ENCODE measurements around the gene NEURL1B.

- TF ChIP-seq CTCF (conservative IDR thresholded peaks at IDR 0.05 in 1 of 2, IDR thresholded peaks at IDR 0.05 in 1 of 2; ENCODE audit: extremely low read depth in 1 of 2, insufficient read depth in 1 of 2, low read depth in 1 of 2, low read length in 2 of 2) (no peak), EZH2 (IDR thresholded peaks at IDR 0.05; ENCODE audit: borderline replicate concordance, low read length) (no peak)
Measured at GRCh38 chr5:172683264-172683644, 42.2 kb downstream of the NEURL1B start.
